ENCODE results near the gene PLCE1.

PLCE1 gene

DNA sequence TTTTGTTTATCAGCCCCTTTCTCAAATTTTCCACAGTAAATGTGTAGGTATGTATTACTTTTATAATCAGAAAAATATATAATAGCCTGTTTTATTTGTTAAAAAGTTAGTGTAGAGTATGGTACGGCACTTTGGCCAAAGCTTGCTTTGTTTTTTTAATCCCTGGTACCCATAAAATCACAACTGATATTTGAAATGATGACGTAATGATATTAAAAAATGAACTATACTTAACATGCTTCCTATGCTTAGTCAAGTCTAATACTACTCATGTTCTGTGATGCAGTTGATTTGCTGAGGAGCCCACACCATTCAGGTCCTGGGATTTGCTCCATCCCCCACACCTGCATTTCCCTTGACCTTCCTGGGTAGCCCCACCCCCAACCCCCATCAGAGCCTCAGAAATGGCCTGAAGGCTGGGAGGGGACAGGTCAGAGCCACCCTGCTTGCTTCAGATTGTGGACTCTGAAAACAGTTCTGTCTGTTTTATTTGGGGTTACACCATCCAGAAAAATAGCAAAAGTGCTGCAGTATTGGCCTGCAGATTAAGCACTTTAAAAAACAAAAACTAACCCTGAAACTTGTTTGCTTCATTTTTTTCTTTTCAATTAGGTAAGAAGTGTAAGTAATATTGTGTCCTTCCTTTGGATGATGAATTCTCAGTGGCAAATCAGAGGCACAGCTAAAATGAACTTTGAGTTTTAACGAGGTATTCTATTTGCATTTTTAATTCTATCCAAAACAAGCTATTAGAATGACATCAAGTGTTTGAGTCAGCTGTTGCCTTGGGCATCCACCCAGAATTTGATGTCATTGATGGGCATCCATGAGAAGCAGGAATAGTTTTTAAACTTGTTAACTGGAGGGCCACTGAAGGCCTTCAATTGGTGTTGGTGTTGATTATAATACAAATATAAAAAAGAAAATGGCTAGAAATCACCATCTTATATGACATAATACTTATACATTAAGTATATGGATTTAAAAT is 23.3 kb downstream of the PLCE1 start:
- no peaks in the 10 kb centered on the region for H3K9me3 Mint-ChIP-seq
- H3K27ac Mint-ChIP-seq, result no peak overlapping the region

GRCh38 chr10:94018107-94018506 is 24.4 kb downstream of the PLCE1 start:
- no peak for DNase-seq (ENCODE audit: low spot score)
- Mint-ChIP-seq H3K36me3 (ENCODE audit: low read depth) (no peaks in the 10 kb centered on the region), H3K27me3 (ENCODE audit: low read depth) (peaks cover 8% of the 10 kb centered on the region), H3K9me3 (no peaks in the 10 kb centered on the region), H3K4me1 (ENCODE audit: low read depth) (no peaks in the 10 kb centered on the region), H3K27ac (no peak overlapping the region), H3K4me3 (no peak overlapping the region)

More for the DNA sequence above, 23.3 kb downstream of the PLCE1 start:
- no peaks in the 10 kb centered on the region for H3K4me1 Mint-ChIP-seq (ENCODE audit: low read depth)
- DNase-seq (ENCODE audit: low spot score), result no peak
- H3K4me3 Mint-ChIP-seq, result no peak overlapping the region
- peaks cover 6% of the 10 kb centered on the region for H3K27me3 Mint-ChIP-seq (ENCODE audit: low read depth)
- H3K36me3 Mint-ChIP-seq (ENCODE audit: low read depth), result no peaks in the 10 kb centered on the region

DNA sequence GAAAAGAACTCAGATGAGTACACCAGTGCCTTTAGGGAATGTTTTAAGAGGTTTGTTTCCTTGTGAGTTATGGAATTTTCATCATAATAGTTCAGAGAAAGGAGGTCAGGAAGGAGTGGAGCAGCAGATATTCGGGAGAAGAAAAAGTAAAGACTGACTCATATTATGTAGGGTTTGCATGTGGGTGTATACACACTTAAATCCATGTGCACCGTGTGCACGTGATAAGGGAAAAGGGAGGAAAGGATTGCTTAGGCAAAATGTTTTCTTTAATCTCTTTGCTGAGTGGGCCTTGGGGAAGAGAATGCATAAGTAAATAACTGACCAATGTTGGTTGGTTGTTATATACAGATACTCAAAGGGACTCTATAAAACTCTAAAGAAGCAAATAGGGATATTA is 30.2 kb downstream of the PLCE1 start:
- no peak for DNase-seq (ENCODE audit: low spot score)
- Mint-ChIP-seq H3K4me3 (no peak overlapping the region), H3K27me3 (ENCODE audit: low read depth) (peaks cover 6% of the 10 kb centered on the region), H3K36me3 (ENCODE audit: low read depth) (no peaks in the 10 kb centered on the region), H3K9me3 (peaks cover 7% of the 10 kb centered on the region), H3K4me1 (ENCODE audit: low read depth) (no peaks in the 10 kb centered on the region), H3K27ac (no peak overlapping the region)

- no peak overlapping the region for H3K4me3 Mint-ChIP-seq
- DNase-seq (ENCODE audit: low spot score), result no peak
- no peak overlapping the region for H3K27ac Mint-ChIP-seq
- no peaks in the 10 kb centered on the region for H3K36me3 Mint-ChIP-seq (ENCODE audit: low read depth)
- peaks cover 4% of the 10 kb centered on the region for H3K27me3 Mint-ChIP-seq (ENCODE audit: low read depth)
- no peaks in the 10 kb centered on the region for H3K4me1 Mint-ChIP-seq (ENCODE audit: low read depth)
- peaks cover 11% of the 10 kb centered on the region for H3K9me3 Mint-ChIP-seq
These were observed 30.7 kb downstream of the PLCE1 start for GRCh38 chr10:94024407-94024806.

GRCh38 chr10:94025806-94026205 is 32.1 kb downstream of the PLCE1 start:
- Mint-ChIP-seq H3K36me3 (ENCODE audit: low read depth) (no peaks in the 10 kb centered on the region), H3K27ac (no peak overlapping the region), H3K9me3 (peaks cover 20% of the 10 kb centered on the region), H3K4me1 (ENCODE audit: low read depth) (no peaks in the 10 kb centered on the region), H3K27me3 (ENCODE audit: low read depth) (peaks cover 2% of the 10 kb centered on the region), H3K4me3 (no peak overlapping the region)
- DNase-seq (ENCODE audit: low spot score), result no peak

- Mint-ChIP-seq H3K27me3 (ENCODE audit: low read depth) (peaks cover 2% of the 10 kb centered on the region), H3K4me3 (no peak overlapping the region), H3K9me3 (peaks cover 20% of the 10 kb centered on the region), H3K36me3 (ENCODE audit: low read depth) (no peaks in the 10 kb centered on the region), H3K4me1 (ENCODE audit: low read depth) (no peaks in the 10 kb centered on the region), H3K27ac (no peak overlapping the region)
- no peak for DNase-seq (ENCODE audit: low spot score)
These were observed 33.5 kb downstream of the PLCE1 start for GRCh38 chr10:94027197-94027596.

DNA sequence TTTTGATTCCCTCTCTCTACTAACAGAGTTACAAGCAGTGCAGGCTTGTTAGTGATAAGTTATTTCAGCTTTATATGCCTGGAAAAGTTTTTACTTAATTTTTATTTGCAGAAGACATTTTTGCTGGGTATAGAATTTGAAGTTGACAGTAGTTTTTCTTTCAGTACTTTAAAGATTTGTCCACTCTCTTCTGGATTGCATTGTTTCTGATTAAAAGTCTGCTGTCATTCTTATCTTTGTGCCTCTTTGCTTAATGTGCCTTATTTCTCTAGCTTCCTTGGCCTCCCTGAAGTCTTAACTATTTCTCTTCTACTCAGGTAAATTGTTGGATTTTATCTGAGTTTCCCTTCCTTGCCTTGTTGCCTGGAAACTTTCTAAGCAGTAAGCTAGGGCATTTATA is 36.2 kb downstream of the PLCE1 start:
- no peaks in the 10 kb centered on the region for H3K27me3 Mint-ChIP-seq (ENCODE audit: low read depth)
- no peak for DNase-seq (ENCODE audit: low spot score)
- no peaks in the 10 kb centered on the region for H3K36me3 Mint-ChIP-seq (ENCODE audit: low read depth)
- H3K9me3 Mint-ChIP-seq, result peaks cover 20% of the 10 kb centered on the region
- no peak overlapping the region for H3K4me3 Mint-ChIP-seq
- no peak overlapping the region for H3K27ac Mint-ChIP-seq
- no peaks in the 10 kb centered on the region for H3K4me1 Mint-ChIP-seq (ENCODE audit: low read depth)

DNA sequence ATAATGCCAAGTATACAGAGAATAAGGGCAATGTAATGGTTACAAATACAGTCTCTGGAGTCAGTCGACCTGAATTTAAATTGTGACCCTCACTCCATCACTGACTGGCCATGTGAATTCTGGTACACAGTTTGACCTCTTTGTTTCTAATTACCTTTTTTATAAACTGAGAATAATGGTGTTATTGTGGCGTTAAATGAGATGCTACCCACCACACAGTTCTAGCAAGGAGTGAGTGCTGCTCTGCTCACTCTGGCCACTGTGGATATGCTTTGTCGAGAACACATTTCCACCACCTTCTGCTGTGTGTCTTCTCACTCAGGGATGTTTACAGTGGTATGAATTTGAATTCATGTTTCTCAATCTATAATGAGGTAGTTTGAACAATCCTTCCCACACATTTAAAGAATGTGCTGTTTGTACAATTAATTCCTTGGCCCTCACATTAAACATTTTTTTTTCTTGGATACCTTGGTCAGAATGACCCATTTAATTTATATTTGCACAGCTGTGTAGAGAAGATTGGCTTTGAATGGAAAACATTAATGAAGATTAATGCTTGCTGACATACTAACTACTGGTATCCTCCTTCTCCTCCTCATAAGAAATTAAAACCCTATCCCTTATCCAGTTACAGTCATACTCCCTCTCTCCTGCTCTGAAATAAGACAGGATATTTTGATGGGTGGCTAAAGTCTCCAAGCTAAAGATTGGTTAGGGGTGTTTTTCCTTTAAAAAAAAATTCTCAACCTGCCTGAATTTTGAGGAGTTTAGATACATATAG is 42.4 kb downstream of the PLCE1 start:
- no peak overlapping the region for H3K27ac Mint-ChIP-seq
- H3K4me3 Mint-ChIP-seq, result no peak overlapping the region
- no peak for DNase-seq (ENCODE audit: low spot score)
- no peaks in the 10 kb centered on the region for H3K27me3 Mint-ChIP-seq (ENCODE audit: low read depth)
- H3K9me3 Mint-ChIP-seq, result no peaks in the 10 kb centered on the region
- H3K4me1 Mint-ChIP-seq (ENCODE audit: low read depth), result no peaks in the 10 kb centered on the region
- H3K36me3 Mint-ChIP-seq (ENCODE audit: low read depth), result no peaks in the 10 kb centered on the region

- DNase-seq (ENCODE audit: low spot score), result no peak
- H3K4me1 Mint-ChIP-seq (ENCODE audit: low read depth), result no peaks in the 10 kb centered on the region
- H3K4me3 Mint-ChIP-seq, result no peak overlapping the region
- no peaks in the 10 kb centered on the region for H3K36me3 Mint-ChIP-seq (ENCODE audit: low read depth)
- no peaks in the 10 kb centered on the region for H3K27me3 Mint-ChIP-seq (ENCODE audit: low read depth)
- H3K9me3 Mint-ChIP-seq, result no peaks in the 10 kb centered on the region
- no peak overlapping the region for H3K27ac Mint-ChIP-seq
These were observed 43.0 kb downstream of the PLCE1 start for GRCh38 chr10:94036766-94037033.

GRCh38 chr10:94037286-94037685 is 43.6 kb downstream of the PLCE1 start:
- no peaks in the 10 kb centered on the region for H3K4me1 Mint-ChIP-seq (ENCODE audit: low read depth)
- no peak for DNase-seq (ENCODE audit: low spot score)
- H3K27me3 Mint-ChIP-seq (ENCODE audit: low read depth), result no peaks in the 10 kb centered on the region
- no peaks in the 10 kb centered on the region for H3K36me3 Mint-ChIP-seq (ENCODE audit: low read depth)
- H3K4me3 Mint-ChIP-seq, result no peak overlapping the region
- H3K9me3 Mint-ChIP-seq, result no peaks in the 10 kb centered on the region
- no peak overlapping the region for H3K27ac Mint-ChIP-seq

- Mint-ChIP-seq H3K27ac (no peak overlapping the region), H3K4me3 (no peak overlapping the region), H3K27me3 (ENCODE audit: low read depth) (no peaks in the 10 kb centered on the region), H3K36me3 (ENCODE audit: low read depth) (no peaks in the 10 kb centered on the region), H3K9me3 (no peaks in the 10 kb centered on the region), H3K4me1 (ENCODE audit: low read depth) (no peaks in the 10 kb centered on the region)
- no peak for DNase-seq (ENCODE audit: low spot score)
These were observed 44.3 kb downstream of the PLCE1 start for GRCh38 chr10:94038024-94038423.

DNA sequence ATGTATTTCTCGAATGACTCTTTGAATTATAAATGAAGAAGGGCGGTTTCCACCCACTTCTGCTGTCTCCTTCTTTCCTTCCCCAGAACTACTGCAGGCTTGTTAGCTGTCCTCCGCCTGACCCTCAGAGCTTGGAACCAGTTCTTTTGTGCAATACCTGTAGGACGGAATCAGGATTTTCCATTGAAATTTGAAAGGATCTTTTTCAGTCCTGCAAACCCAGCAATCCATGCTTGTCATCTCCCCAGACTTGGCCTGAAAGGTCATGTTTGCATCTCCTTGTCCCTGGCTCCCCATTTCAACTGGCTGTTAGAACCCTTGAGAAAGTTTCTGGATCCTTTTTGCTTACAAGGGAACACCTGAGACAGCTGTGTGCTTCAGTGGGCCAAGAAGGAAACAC is 47.5 kb downstream of the PLCE1 start:
- H3K4me1 Mint-ChIP-seq (ENCODE audit: low read depth), result no peaks in the 10 kb centered on the region
- no peak overlapping the region for H3K4me3 Mint-ChIP-seq
- H3K27ac Mint-ChIP-seq, result no peak overlapping the region
- no peaks in the 10 kb centered on the region for H3K27me3 Mint-ChIP-seq (ENCODE audit: low read depth)
- no peaks in the 10 kb centered on the region for H3K36me3 Mint-ChIP-seq (ENCODE audit: low read depth)
- H3K9me3 Mint-ChIP-seq, result no peaks in the 10 kb centered on the region
- DNase-seq (ENCODE audit: low spot score), result no peak

GRCh38 chr10:94042001-94042833 is 48.5 kb downstream of the PLCE1 start:
- Mint-ChIP-seq H3K4me1 (ENCODE audit: low read depth) (no peaks in the 10 kb centered on the region), H3K27me3 (ENCODE audit: low read depth) (no peaks in the 10 kb centered on the region), H3K9me3 (no peaks in the 10 kb centered on the region), H3K36me3 (ENCODE audit: low read depth) (no peaks in the 10 kb centered on the region), H3K4me3 (no peak overlapping the region), H3K27ac (no peak overlapping the region)
- DNase-seq (ENCODE audit: low spot score), result no peak

DNA sequence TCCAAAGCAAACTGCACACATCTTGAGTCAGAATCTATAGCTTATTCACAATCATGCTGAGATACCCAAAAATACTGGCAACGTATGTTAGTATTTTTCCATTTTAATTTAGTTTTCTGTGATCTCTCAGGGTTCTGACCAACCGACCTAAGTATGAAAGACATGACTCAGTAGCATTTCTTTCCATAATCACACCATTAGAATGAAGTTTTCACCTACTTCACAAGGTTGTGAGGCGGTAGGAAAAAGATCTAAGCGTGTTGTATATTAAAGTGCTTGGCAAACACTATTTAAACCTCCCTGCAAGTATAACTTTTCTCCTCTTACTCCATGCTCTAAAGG is 49.1 kb downstream of the PLCE1 start:
- no peaks in the 10 kb centered on the region for H3K4me1 Mint-ChIP-seq (ENCODE audit: low read depth)
- H3K4me3 Mint-ChIP-seq, result no peak overlapping the region
- H3K27me3 Mint-ChIP-seq (ENCODE audit: low read depth), result no peaks in the 10 kb centered on the region
- no peaks in the 10 kb centered on the region for H3K9me3 Mint-ChIP-seq
- H3K36me3 Mint-ChIP-seq (ENCODE audit: low read depth), result no peaks in the 10 kb centered on the region
- H3K27ac Mint-ChIP-seq, result no peak overlapping the region
- DNase-seq (ENCODE audit: low spot score), result no peak

Data from T-helper 2 cell treated with Interferon-gamma antibody and Interleukin-4, amounts not matched to agents 5 μg/mL and 100 μg/mL, for 36 hours (primary cell).